Hematopoietic multipotent progenitor cell treated with erythropoietin and hydrocortisone succinate and interleukin-3 and kit ligand, for 8 days (in vitro differentiated cells): Measurements from ENCODE around the gene MRPL36.

Experiments used
- DNase-seq: peaks from one replicate; pipeline ENCODE4 v3.0.0-alpha.2; 2015

Gene MRPL36

GRCh38 chr5:1779782-1780613, 19.6 kb downstream of the MRPL36 start:
- DNase-seq, result no peak

- no peak for DNase-seq
These were observed 20.5 kb downstream of the MRPL36 start for GRCh38 chr5:1779021-1779680.

GRCh38 chr5:1778138-1779020, 21.3 kb downstream of the MRPL36 start:
- no peak for DNase-seq

GRCh38 chr5:1777281-1778137, 22.1 kb downstream of the MRPL36 start:
- DNase-seq, result no peak

- no peak for DNase-seq
These were observed 22.8 kb downstream of the MRPL36 start for GRCh38 chr5:1776831-1777230.

- DNase-seq, result peak; percentile 6
These were observed 27.0 kb downstream of the MRPL36 start for GRCh38 chr5:1772634-1773033.

- no peak for DNase-seq
These were observed 28.2 kb downstream of the MRPL36 start for GRCh38 chr5:1771149-1772065.

GRCh38 chr5:1770443-1770802, 29.2 kb downstream of the MRPL36 start:
- DNase-seq, result no peak

- no peak for DNase-seq
These were observed 29.7 kb downstream of the MRPL36 start for GRCh38 chr5:1769752-1770442.

- no peak for DNase-seq
These were observed 30.5 kb downstream of the MRPL36 start for GRCh38 chr5:1769017-1769640.

- no peak for DNase-seq
These were observed 31.2 kb downstream of the MRPL36 start for GRCh38 chr5:1768283-1769000.

- no peak for DNase-seq
These were observed 31.9 kb downstream of the MRPL36 start for GRCh38 chr5:1767524-1768282.

GRCh38 chr5:1765880-1766235, 33.8 kb downstream of the MRPL36 start:
- DNase-seq, result no peak

- no peak for DNase-seq
These were observed 34.3 kb downstream of the MRPL36 start for GRCh38 chr5:1765141-1765879.

GRCh38 chr5:1764606-1764960, 35.1 kb downstream of the MRPL36 start:
- no peak for DNase-seq

GRCh38 chr5:1763960-1764605, 35.6 kb downstream of the MRPL36 start:
- no peak for DNase-seq

GRCh38 chr5:1763548-1763911, 36.1 kb downstream of the MRPL36 start:
- DNase-seq, result peak; percentile 30
